ENCODE measurements around the gene LSS. TPM values are rescaled to one million over a fixed set of nuclear protein-coding genes. Genes with fewer than 3 reads are reported as not detected.
"Not testable (repeated sequence)": the region's sequence is repeated elsewhere in the genome, so short reads cannot be mapped to it uniquely, and the experiment has no call there.

Gene LSS
- total RNA-seq, 1 experiment from 2014 or later, result 85.5 TPM

DNA sequence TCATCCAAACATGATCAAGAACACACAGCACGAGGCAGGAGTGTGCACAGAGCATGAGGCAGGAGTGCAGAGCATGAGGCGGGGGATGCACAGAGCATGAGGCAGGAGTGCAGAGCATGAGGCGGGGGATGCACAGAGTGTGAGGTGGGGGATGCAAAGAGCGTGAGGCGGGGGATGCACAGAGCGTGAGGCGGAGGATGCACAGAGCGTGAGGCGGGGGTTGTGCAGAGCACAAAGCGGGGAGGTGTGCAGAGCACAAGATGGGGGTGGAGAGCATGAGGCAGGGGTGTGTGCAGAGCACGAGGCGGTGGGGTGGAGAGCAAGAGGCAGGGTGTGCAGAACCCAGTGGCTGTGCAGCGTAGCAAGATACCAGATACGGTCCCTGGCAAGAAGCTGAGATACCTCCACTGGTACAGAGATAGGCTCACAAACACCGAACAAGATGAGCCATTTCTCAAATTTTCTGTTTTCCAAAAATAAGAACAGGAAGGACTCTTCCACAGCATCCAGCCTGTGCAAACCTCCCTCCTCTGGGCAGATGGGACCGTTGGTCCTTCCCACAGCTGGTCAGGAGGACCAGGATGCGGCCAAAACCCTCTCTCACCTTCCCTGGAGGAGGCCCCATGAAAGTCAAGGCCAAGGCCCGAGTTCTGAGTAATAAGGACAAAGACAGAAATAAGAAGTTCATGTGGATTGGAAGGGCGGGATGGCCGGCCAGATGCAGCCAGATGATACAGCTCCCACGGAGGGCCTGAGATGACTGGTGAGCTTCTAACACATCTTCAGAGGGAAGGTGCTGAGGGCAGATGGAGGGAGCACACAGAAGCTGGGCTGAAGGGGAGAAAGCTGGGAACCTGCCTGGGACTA lies 56.3 kb downstream of the LSS start:
- DNase-seq (ENCODE audit: low read depth), result no peak

DNA sequence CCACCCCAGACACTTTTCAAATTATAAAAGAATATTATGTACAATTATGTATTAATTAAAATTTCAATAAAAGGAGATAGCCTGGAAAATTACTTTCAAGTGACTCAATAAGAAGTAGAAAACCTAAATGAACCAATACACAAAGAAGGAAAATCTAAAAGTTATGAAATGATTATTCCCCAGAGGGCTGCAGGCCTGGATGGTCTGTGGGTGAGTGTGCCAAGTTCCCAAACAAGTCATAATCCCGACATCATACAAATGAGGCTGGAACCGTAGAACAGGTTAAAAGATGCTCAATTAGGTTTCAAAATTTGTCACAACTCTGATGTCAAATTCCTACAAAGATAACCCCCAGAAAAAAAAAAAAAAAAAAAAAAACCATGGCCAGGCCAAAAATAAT lies 57.0 kb downstream of the LSS start:
- DNase-seq (ENCODE audit: low read depth), result no peak

DNA sequence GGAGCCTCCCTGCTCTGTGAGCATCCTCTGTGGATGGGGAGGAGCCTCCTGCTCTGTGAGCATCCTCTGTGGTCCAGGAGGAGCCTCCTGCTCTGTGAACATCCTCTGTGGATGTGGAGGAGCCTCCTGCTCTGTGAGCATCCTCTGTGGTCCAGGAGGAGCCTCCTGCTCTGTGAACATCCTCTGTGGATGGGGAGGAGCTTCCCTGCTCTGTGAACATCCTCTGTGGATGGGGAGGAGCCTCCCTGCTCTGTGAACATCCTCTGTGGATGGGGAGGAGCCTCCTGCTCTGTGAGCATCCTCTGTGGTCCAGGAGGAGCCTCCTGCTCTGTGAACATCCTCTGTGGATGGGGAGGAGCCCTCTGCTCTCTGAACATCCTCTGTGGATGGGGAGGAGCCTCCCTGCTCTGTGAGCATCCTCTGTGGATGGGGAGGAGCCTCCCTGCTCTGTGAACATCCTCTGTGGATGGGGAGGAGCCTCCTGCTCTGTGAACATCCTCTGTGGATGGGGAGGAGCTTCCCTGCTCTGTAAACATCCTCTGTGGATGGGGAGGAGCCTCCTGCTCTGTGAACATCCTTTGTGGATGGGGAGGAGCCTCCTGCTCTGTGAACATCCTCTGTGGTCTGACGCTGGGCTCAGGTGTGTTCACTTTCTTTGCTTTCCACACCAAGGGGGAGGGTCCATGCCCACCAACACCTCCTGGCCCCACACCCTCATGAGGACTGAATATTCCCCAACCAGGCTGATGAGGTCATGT lies 58.0 kb downstream of the LSS start:
- not testable (repeated sequence) for DNase-seq (ENCODE audit: low read depth)

DNA sequence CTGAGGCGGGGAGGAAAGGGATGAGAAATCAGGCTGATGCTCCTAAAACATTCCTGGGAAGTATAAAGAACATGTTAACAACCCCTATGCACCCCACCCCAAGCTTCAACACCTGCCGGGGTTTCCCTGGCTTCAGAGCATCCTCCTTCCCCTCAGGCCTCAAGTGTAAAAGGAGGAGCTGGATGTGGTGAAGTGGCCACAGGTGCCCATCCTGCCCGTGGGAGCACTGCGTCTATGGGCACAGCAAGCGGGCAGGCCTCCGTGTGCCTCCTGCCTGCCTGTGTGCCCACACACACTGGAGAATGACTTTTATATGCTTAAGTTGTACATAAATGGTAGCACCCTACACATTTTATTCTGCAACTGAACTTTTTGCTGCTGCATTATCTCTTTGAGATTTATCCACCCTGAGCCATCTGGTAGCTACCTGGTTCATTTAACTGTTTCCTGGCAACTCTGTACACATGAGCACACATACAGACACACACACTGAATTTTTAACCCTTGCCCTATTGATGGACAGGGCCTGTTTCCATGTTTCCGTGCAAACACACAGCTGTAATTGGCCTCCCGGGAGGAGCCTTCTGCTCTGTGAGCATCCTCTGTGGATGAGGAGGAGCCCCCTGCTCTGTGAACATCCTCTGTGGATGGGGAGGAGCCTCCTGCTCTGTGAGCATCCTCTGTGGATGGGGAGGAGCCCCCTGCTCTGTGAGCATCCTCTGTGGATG lies 59.8 kb downstream of the LSS start:
- DNase-seq (ENCODE audit: low read depth), result no peak

DNA sequence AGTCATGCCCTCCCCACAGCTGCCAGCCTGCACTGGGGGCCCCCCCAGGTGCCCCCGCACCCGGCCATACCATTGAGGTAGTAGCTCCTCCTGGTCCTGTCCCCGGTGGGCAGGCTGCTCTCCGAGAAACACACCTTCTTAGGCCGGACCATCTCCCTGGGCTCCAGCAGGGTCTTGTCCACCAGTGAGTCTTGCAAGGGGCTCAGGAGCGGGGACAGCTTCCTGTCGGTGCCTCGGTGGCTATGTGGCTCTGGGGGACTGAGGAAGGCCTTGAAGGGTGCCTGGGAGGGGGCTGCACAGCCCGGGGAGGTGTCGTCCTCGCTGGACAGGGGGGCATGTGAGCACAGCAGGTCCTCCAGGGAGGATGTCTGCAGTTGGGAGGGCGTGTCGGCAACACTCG lies 60.3 kb downstream of the LSS start:
- no peak for DNase-seq (ENCODE audit: low read depth)

DNA sequence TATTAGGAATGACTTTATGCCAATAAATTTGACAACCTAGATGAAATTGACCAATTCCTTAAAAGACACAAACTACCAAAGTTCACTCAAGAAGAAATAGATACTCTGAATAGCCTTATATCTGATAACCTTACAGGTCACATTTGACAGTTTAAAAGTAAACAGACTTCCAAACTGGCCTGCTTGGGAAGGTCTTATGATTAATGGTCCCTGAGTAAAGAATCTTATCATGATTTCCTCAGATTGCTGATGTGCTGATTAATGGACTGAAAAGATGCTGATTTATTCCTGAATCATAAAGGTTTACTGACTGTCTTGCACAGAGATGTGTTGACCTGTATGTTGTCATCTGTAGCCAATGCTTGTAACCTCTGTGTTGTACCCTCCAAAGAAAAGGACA lies 63.5 kb downstream of the LSS start:
- no peak for DNase-seq (ENCODE audit: low read depth)

DNA sequence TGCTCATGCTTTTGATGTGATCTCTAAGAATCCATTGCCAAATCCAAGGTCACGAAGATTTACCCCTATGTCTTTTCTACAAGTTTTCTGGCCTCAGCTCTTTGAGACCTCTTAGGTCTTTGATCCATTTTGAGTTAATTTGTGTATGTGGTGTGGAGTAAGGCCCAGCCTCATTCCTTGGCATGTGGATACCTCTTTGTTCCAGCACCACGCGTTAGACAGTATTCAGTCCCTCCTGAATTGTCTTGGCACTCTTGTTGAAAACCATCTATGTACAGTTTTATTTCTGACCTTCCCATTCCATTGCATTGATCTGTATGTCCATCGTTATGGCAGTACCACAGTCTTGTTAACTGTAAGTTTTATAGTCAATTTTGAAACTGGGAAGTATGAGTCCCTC lies 65.2 kb downstream of the LSS start:
- DNase-seq (ENCODE audit: low read depth), result no peak

DNA sequence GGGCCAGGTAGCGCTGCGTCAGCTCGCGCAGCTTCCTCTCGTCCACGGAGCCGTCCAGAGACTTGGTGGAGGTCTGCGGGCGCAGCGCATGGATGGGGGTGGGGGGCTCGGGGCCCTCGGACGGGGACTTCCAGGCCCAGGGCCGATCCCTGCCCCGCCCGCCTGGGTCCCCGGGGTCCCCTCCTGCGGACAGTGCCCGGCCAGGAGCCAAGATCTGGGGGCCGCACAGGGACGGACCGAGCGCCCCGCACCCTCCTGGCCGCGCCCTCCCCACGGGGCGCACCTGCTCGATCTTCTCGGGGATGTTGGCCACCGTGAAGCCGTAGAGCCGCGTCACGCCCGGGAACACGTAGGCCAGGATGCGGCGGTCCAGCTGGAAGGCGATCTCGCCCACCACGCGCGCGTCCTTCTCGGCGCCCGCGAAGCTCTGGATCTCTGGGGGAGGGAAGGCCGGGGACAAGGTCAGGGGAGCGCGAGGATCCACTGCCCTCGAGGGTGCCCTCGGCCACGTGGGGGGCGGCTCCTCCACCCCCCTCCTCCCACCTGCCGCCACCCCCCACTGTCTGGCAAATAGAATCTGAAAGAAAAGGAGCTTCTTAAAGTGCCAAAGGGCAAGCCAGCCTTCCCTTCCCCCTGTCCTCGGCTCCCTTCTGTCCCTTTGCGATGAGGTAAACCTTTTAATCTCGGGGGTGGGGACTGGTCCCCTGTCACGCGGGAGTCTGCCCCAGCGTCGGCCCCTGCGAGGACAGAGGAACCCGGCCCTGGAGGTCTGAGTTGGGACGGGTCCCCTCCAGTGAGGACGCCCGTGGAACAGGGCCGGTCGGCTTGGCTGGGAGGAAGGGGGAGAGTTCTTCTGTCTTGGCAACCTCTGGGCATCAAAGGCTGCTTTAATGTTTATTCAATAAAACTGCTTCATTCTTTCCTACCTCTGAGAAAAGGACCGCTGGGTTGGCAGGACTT lies 66.7 kb downstream of the LSS start:
- DNase-seq (ENCODE audit: low read depth), result no peak

DNA sequence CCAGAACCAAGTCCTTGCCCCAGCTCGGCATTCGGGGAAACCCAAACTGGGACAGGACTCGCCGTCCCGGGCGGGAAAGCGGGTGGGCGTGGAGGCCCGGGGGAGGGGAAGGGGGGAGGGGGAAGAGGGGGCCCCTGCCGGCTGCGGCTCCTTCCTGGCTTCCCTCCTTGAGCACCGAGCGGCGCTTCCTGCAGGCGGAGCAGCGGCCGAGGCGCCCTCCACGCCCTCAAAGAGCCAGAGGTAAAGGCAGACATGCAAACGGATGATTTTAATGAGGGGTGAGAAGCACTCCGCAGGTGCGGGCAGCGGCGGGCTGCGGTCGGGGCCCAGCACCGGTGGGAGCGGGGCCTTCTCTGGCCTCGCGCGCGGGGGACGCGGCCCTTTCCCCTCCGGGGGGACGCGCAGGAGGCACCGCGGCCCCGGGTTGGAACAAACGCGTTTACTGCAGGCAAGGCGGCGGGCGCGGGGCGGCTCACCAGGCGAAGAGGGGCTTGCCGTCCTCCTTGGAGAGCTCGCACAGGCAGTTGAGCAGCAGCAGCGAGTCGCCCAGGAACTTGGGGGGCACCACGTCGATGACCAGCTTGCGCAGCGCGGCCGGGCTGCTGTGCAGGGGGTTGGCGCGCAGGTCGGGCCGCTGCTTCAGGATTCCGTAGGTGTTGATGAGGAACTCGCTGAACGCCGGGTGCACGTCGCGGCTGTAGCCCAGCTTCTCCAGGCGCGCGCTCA lies 67.5 kb downstream of the LSS start:
- DNase-seq (ENCODE audit: low read depth), result no peak

DNA sequence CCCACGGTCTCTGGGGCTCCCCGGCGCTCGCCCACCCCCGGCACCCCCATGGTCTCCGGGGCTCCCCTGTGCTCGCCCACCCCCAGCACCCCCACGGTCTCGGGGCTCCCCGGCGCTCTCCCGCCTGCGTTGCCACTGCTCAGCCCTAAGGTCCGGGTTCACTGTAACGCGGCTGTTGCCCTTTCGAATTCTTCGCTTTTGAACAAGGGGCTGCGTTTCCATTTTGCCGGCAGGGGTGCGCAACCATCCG lies 68.0 kb downstream of the LSS start:
- DNase-seq (ENCODE audit: low read depth), result no peak

DNA sequence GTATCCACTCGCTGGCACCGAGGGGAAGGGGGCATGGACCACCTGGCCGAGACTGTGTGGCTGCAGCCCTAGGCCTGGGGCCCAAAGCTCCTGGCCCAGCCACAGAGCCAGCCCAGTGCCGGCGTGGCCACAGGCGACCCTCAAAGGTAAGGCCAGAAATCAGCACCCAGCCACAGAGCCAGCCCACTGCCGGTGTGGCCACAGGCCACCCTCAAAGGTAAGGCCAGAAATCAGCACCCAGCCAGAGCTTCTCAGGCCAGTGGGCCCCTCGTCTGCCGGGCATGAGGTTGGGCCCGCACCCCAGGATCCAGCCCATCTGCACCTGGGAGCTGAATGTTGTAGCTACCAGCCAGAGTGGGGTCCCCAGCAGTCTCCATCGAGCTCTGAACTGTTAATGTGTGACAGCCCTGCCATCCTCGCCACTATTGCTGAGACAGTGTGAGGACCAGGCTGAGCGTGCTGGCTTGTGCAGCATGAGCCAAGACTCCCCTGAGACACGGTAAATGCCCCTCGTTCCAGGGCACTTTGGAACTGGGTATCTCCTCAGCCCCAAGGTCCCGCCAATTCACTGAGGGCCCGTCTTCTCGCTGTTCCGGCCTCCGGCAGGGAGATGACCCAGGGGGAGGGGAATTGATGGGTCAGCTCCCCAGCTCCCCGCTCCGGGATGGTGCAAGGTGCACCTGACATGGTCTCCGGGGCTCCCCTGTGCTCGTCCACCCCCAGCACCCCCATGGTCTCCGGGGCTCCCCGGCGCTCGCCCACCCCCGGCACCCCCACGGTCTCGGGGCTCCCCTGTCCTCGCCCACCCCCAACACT lies 68.5 kb downstream of the LSS start:
- no peak for DNase-seq (ENCODE audit: low read depth)

DNA sequence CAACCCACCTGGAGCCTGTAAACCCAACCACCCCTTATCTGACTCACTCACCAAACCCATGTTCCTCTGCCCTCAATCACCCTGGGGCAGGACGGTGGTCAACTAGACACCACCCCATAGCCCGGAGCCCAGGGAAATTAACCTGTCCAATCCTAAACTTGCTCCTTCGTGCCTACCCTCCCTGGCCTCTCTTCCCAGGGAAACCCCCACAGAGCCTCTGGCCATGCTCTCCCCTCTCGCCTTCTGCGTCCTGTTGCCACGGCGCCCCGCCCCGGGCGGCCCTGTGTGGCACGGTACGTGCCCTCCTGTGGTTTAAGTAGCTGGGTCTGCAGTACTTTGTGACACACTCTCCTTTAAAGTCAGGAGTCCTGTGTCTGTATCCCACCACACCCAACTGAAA lies 69.2 kb downstream of the LSS start:
- no peak for DNase-seq (ENCODE audit: low read depth)

DNA sequence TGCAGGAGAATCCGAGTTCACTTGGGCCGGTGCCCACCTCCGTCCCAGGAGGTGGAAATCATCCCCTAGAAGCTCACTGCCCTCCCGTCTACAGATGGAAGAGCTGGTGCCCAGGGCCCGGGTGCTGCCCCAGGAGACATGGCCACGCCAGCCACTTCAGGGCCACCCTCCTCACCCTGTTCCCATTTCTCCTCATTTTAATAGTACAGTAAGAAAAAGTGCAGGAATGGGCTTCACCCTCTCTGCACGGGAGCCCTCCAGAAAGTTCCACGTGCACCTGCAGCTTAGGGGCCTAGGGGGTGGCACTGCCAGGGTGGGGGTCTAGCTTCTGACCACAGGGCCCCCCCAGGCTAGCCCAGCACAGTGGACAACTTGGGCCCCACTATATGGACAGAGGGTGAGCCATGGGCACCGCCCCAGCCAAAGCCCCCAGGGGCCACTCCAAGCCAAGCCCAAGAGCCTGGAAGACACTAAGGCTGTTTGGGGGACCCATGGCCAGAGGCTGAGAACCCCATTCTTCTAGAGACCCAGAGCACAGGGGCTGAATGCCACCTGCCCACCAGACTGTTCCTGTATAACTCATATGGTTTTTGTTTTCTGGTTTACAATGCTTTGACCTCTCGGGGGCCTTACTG lies 69.8 kb downstream of the LSS start:
- DNase-seq (ENCODE audit: low read depth), result no peak

DNA sequence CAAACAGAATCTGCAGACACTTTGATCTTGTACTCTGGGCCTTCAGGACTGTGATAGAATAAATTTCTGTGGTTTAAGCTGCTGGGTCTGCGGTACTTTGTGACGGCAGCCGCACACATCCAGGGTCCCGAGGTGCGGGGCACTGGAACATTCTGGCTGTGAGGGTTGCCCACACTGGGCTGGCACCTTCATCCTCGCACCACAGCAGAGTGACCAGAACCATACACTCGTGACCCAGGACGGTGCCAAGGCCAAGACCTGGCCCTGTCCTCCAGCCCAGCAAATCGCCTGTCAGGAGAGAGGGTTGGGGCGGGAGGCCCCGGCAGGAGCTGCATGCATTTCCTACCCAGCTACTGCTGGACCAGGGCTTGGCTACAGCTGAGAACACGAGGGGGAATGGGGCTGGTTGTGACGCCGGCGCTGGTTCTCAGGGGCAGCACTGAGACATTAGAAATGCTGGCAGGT lies 70.6 kb downstream of the LSS start:
- no peak for DNase-seq (ENCODE audit: low read depth)

DNA sequence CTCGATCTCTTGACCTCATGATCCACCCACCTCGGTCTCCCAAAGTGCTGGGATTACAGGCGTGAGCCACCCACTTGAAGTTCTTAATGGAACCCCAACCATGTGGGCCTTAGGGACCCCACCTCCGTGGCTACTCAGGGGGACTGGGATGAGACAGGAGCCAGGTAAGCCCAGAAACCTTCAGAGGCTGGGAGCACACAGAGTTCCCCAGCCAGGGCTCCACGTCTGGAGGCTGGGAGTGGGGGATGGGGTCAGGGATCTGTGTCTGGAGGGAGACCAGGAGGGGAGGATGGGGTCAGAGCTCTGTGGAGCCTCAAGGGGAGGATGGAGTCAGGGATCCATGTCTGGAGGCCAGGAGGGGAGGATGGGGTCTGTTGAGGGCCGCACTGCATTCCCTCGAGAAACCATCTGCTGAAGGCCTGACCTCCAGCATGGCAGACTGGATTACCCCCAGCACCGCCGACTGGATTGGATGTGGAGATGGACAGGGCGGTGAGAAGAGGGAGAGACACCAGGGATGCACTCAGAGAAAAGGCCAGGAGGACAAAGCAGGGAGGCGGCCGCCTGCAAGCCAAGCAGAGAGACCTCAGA lies 71.1 kb downstream of the LSS start:
- no peak for DNase-seq (ENCODE audit: low read depth)

DNA sequence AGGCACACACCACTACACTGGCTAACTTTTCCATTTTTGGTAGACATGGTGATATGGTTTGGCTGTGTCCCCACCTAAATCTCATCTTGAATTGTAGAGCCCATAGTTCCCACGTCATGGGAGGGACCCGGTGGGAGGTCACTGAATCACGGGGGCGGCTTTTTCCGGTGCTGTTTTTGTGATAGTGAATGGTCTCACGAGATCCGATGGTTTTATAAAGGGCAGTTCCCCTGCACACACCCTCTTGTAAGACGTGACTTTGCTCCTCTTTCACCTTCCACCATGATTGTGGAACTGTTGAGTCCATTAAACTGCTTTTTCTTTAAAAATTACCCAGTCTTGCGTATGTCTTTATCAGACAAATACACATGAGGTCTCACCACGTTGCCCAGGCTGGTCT lies 71.9 kb downstream of the LSS start:
- no peak for DNase-seq (ENCODE audit: low read depth)

DNA sequence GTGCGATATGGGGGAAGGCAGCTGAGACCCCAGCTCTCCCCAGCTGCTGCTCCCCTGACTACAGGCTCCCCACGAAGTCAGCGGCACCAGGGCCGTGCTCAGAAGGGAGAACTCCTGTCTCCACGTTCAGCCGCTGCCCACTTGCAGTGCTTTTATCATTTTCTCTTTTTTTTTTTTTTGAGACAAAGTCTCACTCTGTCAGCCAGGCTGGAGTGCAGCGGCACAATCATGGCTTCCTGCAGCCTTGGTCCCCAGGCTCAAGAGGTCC lies 72.3 kb downstream of the LSS start:
- DNase-seq (ENCODE audit: low read depth), result no peak

DNA sequence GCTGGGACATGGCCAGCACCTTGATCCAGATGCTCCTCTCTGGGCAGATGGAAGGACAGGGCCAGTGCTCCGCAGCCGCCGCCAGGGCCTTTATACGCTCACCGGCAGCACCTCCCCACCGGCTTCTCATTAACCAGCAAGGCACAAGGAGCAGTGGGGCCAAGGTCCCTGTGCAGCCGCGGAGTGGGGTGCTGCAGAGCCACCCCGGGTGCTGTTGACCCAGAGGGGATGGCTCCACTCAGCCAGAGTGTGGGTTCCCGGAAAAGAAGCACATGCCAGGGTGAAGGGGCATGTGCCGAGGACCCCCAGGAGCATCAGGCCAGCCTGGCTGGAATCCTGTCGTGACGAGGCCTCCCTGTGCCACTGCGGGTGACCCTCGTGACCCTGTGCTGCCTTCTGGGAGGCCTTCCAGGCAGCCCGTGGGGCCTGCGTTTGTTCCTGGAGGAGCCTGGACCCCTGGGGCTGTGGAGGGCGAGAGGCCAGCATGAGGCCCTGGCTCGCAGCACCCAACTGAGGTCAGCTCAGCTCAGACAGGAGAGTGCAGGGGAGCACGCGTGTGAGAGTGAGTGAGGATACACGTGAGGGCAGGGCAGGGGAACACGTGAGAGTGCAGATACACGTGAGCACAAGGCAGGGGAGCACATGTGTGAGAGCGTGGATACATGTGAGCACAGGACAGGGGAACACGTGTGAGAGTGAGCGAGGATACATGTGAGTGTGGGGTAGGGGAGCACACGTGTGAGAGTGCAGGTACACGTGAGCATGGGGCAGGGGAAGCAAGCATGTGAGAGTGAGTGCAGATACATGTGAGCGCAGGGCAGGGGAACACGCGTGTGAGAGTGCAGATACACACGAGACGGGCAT lies 72.8 kb downstream of the LSS start, which contains the start of gene FTCD:
Gene FTCD (minus strand): TSS at position 66 of the 864 bp plus-strand sequence. CDS start 56 bp downstream, at position 10.
- DNase-seq (ENCODE audit: low read depth), result no peak

Measured in HT1080 (cell line).